NT2/D1 (cell line): ENCODE data around the gene NAMPT.

Experiments
- DNase-seq: peaks from one replicate; pipeline ENCODE4 v3.0.0-alpha.2; 2011; ENCODE audit warnings: low read depth, low spot score
- H3K27me3 ChIP-seq: 2 replicates; pipeline ENCODE4 v1.6.0; 2011; ENCODE audit warnings: mild to moderate bottlenecking; ENCODE audit not compliant: insufficient read length, insufficient read depth
- H3K36me3 ChIP-seq: 2 replicates; pipeline ENCODE4 v1.6.1; 2011; ENCODE audit warnings: mild to moderate bottlenecking, low read length, mixed read lengths; ENCODE audit not compliant: insufficient read depth, insufficient read length
- H3K4me1 ChIP-seq: 2 replicates; pipeline ENCODE4 v1.5.1; 2011; ENCODE audit not compliant: insufficient read depth, insufficient read length
- H3K4me3 ChIP-seq: 2 replicates; pipeline ENCODE4 v1.5.1; 2011; ENCODE audit warnings: low read depth; ENCODE audit not compliant: insufficient read length
- H3K9ac ChIP-seq: 2 replicates; pipeline ENCODE4 v1.6.0; 2011; ENCODE audit warnings: low read depth; ENCODE audit not compliant: insufficient read length
- H3K9me3 ChIP-seq: 2 replicates; pipeline ENCODE4 v1.5.1; 2011; ENCODE audit warnings: mild to moderate bottlenecking, low read length; ENCODE audit not compliant: insufficient read depth
- SUZ12 ChIP-seq: IDR thresholded peaks from 2 replicates; pipeline ENCODE4 v1.6.1; 2011; ENCODE audit not compliant: insufficient read length, insufficient read depth; ENCODE audit errors: extremely low read depth
- YY1 ChIP-seq: IDR thresholded peaks from 2 replicates; pipeline ENCODE4 v1.6.1; 2011; ENCODE audit not compliant: insufficient read length, insufficient read depth
- ZNF274 ChIP-seq: IDR thresholded peaks from 2 replicates; pipeline ENCODE4 v1.6.1; 2011; ENCODE audit warnings: mild to moderate bottlenecking, low read depth, low read length

The NAMPT gene

GRCh38 chr7:106255246-106255645 lies 29.5 kb downstream of the NAMPT start:
- no peak overlapping the region for H3K4me3 ChIP-seq
- DNase-seq: no peak
- H3K27me3 ChIP-seq: no peaks in the 10 kb centered on the region
- H3K36me3 ChIP-seq: peaks cover 60% of the 10 kb centered on the region
- TF ChIP-seq ZNF274 (no peak), YY1 (no peak), SUZ12 (no peak)
- no peaks in the 10 kb centered on the region for H3K4me1 ChIP-seq
- H3K9ac ChIP-seq: no peak overlapping the region
- no peaks in the 10 kb centered on the region for H3K9me3 ChIP-seq

- TF ChIP-seq ZNF274 (no peak), SUZ12 (no peak), YY1 (no peak)
- Histone ChIP-seq H3K36me3 (peaks cover 57% of the 10 kb centered on the region), H3K9me3 (no peaks in the 10 kb centered on the region), H3K4me1 (no peaks in the 10 kb centered on the region), H3K4me3 (no peak overlapping the region), H3K9ac (no peak overlapping the region), H3K27me3 (no peaks in the 10 kb centered on the region)
- no peak for DNase-seq
Observed at GRCh38 chr7:106254525-106255116, 30.2 kb downstream of the NAMPT start.

- Histone ChIP-seq H3K4me1 (no peaks in the 10 kb centered on the region), H3K9me3 (0 out of 2 replicates have a peak, but pooled peaks cover 3% of the 10 kb centered on the region), H3K27me3 (no peaks in the 10 kb centered on the region), H3K4me3 (no peak overlapping the region), H3K9ac (no peak overlapping the region), H3K36me3 (peaks cover 47% of the 10 kb centered on the region)
- TF ChIP-seq SUZ12: no peak
- TF ChIP-seq ZNF274: no peak
- no peak for TF ChIP-seq YY1
- DNase-seq: no peak
Observed at GRCh38 chr7:106252568-106252967, 32.2 kb downstream of the NAMPT start.

GRCh38 chr7:106249488-106249887 lies 35.3 kb downstream of the NAMPT start:
- Histone ChIP-seq H3K9me3 (0 out of 2 replicates have a peak, but pooled peaks cover 9% of the 10 kb centered on the region), H3K4me1 (no peaks in the 10 kb centered on the region), H3K9ac (no peak overlapping the region), H3K36me3 (peaks cover 46% of the 10 kb centered on the region), H3K27me3 (no peaks in the 10 kb centered on the region), H3K4me3 (no peak overlapping the region)
- no peak for DNase-seq
- TF ChIP-seq YY1 (no peak), SUZ12 (no peak), ZNF274 (no peak)

- no peaks in the 10 kb centered on the region for H3K27me3 ChIP-seq
- peaks cover 43% of the 10 kb centered on the region for H3K36me3 ChIP-seq
- DNase-seq: no peak
- H3K4me3 ChIP-seq: no peak overlapping the region
- H3K9me3 ChIP-seq: 0 out of 2 replicates have a peak, but pooled peaks cover 9% of the 10 kb centered on the region
- no peak for TF ChIP-seq ZNF274
- TF ChIP-seq SUZ12: no peak
- no peaks in the 10 kb centered on the region for H3K4me1 ChIP-seq
- no peak overlapping the region for H3K9ac ChIP-seq
Observed at GRCh38 chr7:106248600-106248999, 36.2 kb downstream of the NAMPT start.

- 0 out of 2 replicates have a peak, but pooled peaks cover 9% of the 10 kb centered on the region for H3K9me3 ChIP-seq
- H3K4me3 ChIP-seq: no peak overlapping the region
- DNase-seq: no peak
- peaks cover 38% of the 10 kb centered on the region for H3K36me3 ChIP-seq
- H3K27me3 ChIP-seq: no peaks in the 10 kb centered on the region
- no peaks in the 10 kb centered on the region for H3K4me1 ChIP-seq
- no peak for TF ChIP-seq SUZ12
- no peak for TF ChIP-seq YY1
- TF ChIP-seq ZNF274: no peak
- H3K9ac ChIP-seq: no peak overlapping the region
Observed at GRCh38 chr7:106247841-106248240, 36.9 kb downstream of the NAMPT start.

- H3K9me3 ChIP-seq: 0 out of 2 replicates have a peak, but pooled peaks cover 9% of the 10 kb centered on the region
- no peaks in the 10 kb centered on the region for H3K27me3 ChIP-seq
- no peak for DNase-seq
- no peak overlapping the region for H3K4me3 ChIP-seq
- TF ChIP-seq ZNF274: no peak
- TF ChIP-seq SUZ12: no peak
- no peak for TF ChIP-seq YY1
- H3K4me1 ChIP-seq: no peaks in the 10 kb centered on the region
- H3K9ac ChIP-seq: no peak overlapping the region
- H3K36me3 ChIP-seq: peaks cover 31% of the 10 kb centered on the region
Observed at GRCh38 chr7:106246902-106247711, 37.7 kb downstream of the NAMPT start.
